Activated CD4-positive, alpha-beta T cell treated with anti-CD3 and anti-CD28 coated beads, Interleukin-2, amount 50 U/mL, for 24 hours (primary cell): Measurements from ENCODE around the gene TMEM109.

ENCODE experiments used
- DNase-seq, 2 donors: peaks; one replicate each; pipeline ENCODE4 v3.0.0-alpha.2; 2020; ENCODE audit warnings: low read depth in 1 of 2, low spot score in 1 of 2

TMEM109 gene

DNA sequence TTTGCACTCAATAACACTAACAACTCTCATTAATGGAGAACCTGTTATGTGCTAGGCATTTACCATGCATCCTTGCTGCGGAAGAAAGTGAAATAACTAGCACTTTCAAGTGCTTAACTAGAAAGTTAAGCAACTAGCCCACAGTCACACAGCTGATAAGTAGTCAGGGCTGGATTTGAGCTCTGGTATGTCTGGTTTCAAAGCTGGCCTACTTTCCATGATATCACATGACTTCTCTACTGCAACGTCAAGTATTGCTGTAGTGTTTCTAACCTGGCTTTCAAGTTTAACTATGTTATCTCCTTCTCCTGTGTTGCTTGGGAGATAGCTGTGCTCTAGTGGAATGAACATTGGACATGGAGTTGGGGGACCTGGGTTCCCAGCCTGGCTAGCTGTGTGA lies 25.9 kb downstream of the TMEM109 start:
- DNase-seq: no peak

DNA sequence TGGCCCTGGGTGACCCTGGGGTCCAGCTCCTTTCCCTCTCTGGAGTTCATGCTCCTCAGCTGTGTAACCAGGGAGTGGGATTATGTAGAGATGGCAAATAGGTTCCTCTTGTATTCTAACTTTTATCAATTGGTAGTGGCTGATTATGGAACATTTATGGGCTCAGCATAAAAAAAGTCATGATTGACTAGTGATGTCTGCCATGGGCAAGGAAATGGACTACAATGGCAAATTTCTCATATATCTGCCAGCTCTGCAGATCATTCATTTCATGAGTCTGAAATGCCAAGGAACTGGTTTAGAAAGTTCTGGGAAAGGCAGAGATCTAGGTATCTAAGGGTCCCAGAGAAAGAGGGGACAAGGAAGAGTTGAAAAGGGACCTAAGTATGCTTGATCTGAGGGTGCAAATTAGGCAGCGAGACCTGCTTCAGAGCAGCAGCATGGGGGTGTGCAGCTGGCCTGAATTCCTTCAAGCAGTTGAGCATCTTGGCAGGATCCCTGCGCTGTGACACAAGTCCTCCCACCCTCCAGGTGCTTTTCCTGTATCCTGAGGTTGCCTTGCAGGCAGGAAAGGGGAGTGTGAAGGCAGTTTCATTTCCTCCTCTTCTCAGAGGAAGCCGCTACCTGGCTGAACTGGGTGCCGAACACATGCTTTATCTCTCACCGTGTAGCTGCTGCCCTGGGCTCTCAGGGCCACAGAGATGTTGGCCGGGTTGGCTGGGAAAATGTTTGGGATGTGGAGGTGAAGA lies 27.6 kb downstream of the TMEM109 start:
- DNase-seq: no peak

DNA sequence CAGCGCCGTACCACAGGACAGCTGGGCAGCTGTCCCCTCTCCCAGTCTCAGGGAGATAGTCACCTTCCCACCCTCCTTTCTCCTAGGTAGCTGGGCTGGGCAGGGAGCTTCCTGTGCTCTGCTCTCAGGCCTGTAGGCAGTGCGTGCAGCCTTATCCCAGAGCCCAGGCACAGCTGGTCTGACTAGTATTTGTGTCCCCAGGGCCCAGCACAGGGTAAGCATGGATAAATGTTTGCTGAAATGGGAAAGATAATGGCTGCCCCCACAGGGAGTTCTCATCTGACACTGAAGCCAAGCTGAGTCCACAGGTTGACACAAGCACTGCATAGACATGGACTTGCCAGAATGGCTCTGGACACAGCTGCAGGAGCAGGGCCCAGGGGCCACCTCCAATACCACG lies 28.3 kb downstream of the TMEM109 start:
- DNase-seq: no peak

DNA sequence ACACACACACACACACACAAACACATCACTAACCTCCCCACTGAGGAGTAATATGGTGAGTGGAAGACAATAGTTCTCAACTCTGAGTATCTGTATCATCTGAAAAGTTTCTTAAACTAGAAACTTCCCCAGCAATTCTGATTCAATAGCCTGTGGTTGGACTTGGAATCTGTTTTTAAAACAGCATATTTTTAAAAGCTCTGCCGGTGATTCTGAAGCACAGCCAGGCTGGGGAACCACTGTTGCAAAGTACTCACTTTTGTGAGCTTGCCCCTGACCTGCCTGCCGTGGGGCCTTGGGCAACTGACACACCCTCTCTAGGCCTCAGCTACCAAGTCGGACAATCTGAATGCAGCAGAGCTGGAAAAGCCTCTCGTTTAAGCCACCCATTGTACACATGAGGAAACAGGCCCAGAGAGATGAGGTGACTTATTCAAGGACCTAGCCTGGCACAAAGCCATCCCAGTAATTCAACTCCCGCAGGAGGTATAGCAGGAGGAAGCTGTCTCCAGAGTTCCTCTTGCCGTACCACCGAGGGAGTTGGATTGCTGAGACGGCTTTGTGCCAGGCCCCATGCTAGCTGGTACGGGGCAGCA lies 29.1 kb downstream of the TMEM109 start:
- DNase-seq: no peak

DNA sequence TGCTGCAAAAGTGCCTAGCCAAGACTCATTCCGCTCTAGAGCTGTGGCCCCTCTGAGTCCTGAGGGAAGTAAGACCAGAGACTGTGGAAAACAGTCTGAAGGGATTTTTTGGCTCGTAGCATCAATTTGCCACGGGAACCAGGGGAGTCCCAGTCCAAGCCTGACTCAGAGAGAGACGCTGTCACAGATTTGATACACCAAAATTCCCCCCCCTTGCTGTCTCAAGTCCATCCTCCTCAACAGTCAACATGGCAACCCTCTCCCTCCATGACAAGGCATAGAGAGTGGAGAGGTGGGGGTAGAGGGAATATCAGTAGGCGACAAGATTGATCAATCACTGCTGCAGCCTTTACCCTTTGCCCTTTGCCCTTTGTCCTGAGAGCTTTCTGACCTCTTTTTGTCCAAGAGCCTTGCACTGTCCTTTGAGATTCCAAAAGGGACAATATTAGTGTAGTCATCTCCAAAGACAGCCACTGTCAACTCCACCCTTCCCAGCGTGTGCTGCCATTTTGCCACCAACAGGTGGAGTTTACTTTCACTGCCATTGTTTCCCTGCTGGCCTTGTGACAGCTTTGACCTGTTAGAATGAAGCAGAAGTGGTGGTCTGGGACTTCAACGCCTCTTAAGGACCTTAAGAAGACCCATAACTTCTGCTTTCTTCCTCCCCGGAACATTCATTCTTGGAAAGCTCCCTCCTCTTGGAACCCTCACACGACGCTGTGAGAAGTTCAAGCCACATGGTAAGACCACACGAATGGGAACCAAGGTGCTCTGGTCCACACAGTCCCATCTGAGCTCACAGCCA lies 30.7 kb downstream of the TMEM109 start:
- DNase-seq: no peak

DNA sequence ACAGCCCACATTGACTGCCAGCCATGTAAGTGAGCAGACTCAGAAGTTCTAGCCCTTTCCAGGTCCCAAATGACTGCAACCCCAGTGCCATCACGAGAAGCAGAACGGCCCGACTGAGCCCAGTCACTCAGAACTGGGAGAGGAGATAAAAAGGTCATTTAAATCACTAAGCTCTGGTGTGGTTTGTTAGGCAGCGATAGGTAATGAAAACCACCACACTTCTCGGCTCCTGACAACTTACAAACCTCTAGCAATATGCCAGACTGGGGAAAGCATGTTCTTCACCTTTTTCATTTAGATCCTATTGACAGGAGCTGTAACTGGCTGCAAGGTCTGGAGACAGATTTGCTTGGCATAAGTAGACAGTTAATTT lies 31.3 kb downstream of the TMEM109 start:
- no peak for DNase-seq

DNA sequence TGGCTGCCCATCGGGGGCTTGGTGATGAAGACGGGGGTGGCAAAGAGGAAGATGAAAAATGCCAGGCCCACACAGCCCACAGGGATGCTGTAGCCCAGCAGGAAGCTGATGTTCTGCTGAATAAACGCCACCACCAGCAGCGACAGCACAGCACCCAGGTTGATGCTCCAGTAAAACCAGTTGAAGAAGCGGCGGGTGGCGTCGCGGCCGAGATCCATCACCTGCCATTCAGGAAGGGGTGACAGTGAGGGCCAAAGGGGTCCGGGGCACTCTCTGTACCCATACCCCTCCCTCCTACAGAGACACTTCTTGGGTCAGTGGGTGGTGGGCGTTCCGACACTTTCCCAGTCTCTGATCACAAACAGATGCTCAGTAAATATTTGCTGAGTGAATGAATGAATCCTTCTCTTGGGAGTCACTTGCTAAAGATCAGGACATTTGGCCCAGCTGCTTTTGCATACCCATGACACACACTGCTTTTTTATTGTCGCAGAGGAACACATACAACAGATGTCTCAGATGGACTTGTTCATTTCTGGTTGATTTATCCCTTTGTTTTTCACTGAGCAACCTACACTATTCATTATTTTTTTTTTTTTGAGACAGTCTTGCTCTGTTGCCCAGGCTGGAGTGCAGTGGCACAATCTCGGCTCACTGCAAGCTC lies 32.8 kb downstream of the TMEM109 start:
- no peak for DNase-seq

DNA sequence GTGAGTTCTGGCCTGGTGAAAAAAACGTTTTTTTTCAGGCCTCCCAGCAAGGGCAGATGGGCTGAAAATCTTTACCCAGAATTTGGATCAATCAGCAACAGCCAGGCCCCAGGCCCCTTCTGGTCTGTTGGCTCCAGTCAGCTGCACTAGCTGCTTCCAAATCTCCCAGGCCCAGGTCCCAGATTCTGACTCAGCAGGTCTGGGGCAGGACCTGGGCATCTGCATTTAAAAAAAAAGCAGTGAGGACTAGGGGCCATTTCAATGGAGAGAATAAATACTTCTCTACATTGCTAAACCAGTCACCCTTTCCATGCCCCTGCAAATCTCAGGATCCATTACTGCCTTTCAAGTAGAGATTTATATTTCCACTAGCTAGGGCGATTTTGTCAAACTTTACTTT lies 33.7 kb downstream of the TMEM109 start:
- no peak for DNase-seq

DNA sequence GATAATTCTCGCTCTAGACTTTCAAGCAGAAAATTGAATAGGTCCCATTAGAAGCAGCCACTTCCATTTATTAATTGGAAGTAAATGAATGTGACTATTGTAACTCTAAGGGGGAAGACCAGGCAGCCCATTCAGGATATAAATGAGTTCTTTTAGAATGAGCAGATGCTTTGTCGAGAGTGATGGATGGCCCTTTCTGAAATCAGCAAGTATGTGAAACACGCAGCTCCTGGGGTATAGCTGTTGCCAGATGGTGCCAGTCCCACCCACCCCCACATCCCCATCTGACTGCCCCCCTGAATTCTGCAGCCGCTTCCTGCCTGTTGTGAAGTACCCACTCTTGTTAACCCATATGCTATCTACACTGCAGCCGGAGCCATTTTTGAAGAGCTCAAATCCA lies 34.3 kb downstream of the TMEM109 start:
- DNase-seq: no peak

DNA sequence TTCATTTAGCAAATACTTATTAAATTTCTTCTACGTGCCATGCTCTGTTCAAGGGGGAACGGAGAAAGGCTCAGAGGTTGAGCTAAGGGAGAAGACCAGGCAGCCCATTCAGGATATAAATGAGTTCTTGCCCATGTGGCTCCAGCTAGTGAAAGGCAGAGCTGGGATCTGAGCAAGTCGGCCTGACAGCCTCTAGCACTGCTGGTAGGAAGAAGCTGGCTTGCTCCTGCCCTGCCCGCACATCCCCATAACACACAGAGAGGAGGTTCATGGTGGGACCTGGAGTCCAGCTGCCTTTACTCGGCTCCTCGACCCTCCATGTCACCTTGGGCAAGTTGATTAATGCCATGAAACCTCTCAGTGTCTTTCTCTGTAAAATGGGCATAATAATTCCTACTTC lies 36.1 kb downstream of the TMEM109 start:
- DNase-seq: no peak

DNA sequence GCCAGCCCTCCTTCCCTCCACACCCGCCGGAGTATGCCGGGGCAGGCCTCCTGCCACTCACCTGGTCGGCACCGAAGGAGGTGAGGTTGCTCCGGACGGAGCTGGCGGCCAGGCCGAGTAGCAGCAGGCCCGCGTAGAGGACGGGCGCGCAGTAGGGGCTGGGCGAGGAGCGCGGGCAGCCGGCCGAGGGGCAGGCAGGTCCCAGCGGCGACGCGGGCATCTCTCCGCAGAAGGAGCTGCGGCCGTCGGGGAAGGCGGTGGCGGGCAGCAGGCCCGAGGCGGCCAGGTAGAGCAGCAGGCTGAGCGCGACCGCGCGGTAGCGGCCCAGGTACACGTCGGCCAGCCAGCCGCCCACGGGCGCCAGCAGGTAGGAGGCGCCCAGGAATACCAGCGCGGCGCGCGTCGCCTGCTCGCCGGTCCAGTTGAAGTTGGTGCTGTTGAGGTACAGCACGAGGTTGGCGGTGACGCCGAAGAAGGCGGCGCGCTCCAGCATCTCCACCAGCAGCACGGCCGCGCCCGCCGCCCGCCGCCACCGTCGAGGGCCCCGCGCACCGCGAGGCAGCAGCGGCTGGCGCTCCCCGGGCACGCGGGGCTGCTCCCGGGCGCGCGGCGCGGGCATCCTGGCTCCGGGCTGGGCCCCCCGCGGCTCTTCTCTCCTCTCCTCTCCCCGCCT lies 37.1 kb downstream of the TMEM109 start:
- DNase-seq: no peak

DNA sequence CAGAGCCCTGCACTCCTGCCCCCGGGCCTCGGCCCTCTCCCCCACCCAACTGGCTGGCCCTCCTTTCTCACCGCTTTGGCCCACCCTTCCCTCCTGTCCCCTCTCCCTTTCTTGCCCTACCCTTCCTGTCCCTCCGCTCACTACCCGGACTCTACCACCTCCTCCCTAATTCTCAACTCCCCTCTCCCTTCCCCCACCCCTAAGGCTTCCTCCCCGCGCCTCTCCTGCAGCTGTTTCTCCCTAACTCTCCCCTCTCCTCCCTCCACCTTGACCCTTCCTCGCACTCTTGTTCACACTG lies 37.6 kb downstream of the TMEM109 start:
- DNase-seq: no peak

DNA sequence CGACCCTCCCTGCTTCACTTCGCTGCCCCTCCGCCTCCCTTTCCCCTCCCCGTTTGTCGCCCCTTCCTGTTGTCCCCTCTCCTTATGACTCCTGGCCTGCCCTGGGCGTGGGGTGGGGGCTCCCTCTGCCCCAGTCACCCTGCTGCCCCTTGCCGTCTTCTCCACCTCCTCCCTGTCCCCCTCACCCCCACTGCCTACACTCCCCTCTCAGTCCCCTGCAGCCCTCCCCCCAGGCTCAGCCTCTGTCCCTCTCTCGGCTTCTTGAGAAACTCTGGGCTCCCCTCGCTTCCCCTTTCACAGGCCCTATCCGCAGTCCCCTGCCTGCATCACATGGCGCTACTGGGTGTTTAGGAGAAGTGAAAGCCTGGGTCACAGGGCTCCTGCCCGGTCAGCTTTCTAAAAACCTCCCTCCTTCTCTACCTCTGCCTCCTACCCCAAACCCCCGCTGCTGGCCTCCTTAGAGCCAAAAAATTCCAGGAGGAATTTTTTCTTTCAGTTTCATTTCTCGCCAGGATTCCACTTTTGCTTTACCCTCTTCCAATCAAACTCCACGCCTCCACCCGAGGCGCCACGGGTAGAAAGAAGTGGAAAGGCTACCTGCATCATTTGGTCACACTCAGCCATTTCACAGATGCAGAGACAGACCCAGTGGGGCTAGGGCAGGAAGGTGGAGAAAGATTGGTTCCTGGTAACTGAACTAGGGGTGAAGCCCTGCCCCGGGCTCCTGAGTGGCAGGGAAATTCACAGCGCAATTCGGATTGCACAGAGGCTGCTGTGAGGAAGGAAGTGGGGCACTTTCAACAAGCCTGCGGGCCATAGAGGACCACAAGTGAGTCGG lies 38.2 kb downstream of the TMEM109 start, which contains the start of gene SLC15A3:
Gene SLC15A3, minus strand, starts transcription at position 273 of the 838 bp plus-strand sequence. CDS start 625 bp downstream, outside the sequence.
- no peak for DNase-seq

DNA sequence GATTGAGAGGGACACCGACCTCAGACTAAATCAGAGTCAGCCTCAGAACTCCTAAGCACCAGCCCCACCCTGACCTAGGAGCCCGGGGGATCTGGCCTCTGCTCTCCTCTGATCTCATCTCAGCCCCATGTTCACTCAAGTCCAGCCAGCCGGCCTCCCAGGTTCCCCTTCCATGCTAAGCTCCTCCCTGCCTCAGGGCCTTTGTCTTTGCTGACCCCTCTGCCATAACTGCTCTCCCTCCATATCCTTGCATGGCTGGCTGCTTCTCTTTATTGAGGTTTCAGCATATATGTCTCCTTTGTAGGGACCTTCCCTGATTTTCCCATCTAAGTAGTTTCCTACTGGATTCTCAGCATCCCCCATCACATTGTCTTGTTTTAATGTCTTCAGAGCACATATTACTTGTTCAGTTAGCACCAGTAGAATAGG lies 38.8 kb downstream of the TMEM109 start:
- no peak for DNase-seq

DNA sequence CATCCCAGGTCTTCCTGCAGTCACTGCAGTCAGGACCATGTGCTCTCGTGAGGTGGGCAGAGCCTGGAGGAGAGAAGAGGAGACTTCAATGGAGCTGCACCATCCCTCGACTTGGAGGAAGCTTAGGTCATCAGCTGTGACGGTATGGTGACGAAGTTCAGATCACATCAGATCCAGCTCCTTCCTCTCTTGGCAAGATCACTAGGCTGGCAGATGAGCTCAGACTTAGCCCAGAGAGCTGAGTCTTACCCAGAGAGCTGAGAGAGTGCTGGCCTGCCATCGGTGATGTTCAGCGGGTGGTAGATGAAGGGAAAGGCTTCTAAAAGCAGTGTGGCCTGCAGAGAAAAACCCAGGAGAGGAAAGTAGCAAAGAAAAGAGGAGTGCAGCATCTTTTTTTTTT lies 39.8 kb downstream of the TMEM109 start:
- no peak for DNase-seq

DNA sequence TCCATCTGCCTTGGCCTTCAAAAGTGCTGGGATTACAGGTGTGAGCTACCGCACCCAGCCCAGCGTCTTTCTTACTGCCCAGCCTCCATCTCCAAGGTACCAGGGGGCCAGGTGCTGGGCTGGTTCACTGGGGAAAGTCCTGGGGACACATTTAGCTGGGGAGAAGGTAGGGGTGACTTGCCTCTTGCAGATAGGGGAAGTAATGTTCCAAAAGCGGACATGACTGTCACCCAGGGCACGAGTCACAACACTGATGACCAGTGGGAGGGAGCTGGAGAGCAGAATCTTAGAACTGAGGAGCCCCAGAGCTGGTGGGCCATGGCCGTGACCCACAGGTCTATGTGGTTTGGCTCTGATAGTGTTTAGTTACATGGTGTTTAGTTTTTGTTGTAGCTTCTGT lies 40.5 kb downstream of the TMEM109 start:
- DNase-seq: no peak

DNA sequence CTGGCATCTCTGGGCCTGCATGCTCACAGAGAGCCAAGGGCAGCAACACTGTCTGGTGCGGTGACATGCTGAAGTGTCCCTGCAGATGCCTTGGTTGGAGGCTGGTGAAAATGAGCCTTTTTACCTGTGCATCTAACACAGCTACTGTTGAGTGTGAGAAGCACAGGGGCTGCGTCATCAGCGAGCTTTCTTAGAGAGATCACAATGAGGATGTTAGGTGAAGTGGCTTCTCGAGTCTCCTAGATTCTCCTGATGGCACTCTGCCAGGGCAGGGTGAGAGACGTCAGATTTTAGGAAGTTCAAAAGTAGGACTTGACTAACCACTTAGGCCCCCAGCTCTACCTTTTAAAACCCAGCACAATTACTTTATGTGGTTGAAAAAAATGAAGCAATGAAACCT lies 41.6 kb downstream of the TMEM109 start:
- DNase-seq: no peak

DNA sequence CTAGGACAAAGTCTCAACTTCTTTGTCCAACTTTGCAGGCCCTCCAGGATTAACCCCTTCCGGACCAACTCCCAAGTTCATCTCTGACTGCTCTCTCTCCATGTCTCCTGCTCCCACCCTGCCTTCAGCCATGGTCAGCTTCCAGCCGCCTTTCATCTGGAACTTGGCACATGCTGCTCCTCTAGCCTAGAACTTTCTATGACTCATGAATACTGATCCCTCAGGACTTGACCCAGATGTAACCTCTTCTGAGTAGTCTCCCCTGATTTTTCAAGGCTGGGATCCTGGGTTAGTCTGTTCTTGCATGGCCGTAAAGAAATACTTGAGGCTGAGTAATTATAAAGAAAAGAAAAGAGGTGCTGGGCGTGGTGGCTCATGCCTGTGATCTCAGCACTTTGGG lies 43.2 kb downstream of the TMEM109 start:
- no peak for DNase-seq

DNA sequence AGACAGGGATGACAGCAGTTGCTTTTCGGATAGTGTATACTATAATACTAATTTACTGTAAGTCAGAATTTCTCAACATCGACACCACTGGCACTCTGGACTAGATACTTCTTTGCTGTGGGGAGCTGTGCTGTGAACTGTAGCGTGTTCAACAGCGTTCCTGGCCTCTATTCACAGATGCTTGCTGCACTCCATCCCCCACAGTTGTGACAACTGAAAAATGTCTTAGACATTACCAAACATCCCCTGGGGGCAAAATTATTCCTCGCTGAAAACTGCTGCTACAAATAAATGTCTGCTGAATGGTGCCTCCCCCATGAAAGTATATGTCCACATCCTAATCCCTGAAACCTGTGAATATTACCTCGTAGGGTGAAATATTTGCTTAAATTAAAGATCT lies 45.5 kb downstream of the TMEM109 start:
- no peak for DNase-seq

DNA sequence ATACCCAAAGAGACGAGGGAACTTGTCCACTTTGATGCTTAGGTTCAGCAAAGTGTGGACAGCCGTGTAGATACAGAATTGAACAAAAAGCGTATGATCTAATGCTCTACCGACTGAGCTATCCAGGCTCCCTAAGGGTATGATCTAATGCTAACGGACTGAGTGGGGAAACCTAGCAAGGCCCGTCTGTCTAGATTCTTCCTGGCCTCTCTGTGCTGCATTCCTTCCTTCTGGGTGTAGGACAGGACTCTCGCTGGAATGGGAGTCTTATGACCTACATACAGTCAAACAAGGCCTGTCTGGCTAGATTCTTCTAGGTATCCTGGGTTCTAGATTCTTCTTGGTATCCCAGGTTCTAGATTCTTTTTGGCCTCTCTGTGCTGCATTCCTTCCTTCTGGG lies 46.4 kb downstream of the TMEM109 start:
- no peak for DNase-seq
